ENCODE results near the gene SKAP1. TPM values are rescaled to one million over a fixed set of nuclear protein-coding genes. Genes with fewer than 3 reads are reported as not detected.

The SKAP1 gene
- total and polyA plus RNA-seq, 2 experiments from 2014 or later, result 0.27 TPM; not detected in 1

DNA sequence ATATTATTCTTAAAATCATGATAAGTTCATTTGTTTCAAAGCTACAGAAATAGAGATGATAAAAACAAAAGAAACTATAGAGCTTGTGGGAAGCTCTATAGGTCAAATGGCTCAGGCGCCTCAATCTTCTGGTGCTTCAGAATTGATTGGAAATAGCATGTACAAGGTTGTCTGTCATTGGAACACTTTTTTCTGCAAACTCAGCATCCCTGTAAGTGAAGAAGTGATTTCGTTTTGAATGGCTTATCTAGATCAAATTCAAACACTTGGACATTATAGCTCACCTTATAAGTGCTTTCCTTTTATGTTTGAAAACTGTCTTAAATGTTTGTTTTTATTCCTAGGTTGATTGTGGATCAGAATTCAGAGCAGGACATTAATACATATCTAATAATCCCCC is 103.7 kb downstream of the SKAP1 start:
- no peak overlapping the region for H3K4me3 ChIP-seq
- H3K27me3 ChIP-seq (ENCODE audit: insufficient read depth), result no peaks in the 10 kb centered on the region
- no peak for ATAC-seq
- H3K27ac ChIP-seq (ENCODE audit: low read depth), result no peak overlapping the region
- no peak overlapping the region for H3K4me2 ChIP-seq
- TF ChIP-seq, protein P1, sequence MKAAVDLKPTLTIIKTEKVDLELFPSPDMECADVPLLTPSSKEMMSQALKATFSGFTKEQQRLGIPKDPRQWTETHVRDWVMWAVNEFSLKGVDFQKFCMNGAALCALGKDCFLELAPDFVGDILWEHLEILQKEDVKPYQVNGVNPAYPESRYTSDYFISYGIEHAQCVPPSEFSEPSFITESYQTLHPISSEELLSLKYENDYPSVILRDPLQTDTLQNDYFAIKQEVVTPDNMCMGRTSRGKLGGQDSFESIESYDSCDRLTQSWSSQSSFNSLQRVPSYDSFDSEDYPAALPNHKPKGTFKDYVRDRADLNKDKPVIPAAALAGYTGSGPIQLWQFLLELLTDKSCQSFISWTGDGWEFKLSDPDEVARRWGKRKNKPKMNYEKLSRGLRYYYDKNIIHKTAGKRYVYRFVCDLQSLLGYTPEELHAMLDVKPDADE (IDR thresholded peaks at IDR 0.05), result no peak
- TF ChIP-seq, protein P2, sequence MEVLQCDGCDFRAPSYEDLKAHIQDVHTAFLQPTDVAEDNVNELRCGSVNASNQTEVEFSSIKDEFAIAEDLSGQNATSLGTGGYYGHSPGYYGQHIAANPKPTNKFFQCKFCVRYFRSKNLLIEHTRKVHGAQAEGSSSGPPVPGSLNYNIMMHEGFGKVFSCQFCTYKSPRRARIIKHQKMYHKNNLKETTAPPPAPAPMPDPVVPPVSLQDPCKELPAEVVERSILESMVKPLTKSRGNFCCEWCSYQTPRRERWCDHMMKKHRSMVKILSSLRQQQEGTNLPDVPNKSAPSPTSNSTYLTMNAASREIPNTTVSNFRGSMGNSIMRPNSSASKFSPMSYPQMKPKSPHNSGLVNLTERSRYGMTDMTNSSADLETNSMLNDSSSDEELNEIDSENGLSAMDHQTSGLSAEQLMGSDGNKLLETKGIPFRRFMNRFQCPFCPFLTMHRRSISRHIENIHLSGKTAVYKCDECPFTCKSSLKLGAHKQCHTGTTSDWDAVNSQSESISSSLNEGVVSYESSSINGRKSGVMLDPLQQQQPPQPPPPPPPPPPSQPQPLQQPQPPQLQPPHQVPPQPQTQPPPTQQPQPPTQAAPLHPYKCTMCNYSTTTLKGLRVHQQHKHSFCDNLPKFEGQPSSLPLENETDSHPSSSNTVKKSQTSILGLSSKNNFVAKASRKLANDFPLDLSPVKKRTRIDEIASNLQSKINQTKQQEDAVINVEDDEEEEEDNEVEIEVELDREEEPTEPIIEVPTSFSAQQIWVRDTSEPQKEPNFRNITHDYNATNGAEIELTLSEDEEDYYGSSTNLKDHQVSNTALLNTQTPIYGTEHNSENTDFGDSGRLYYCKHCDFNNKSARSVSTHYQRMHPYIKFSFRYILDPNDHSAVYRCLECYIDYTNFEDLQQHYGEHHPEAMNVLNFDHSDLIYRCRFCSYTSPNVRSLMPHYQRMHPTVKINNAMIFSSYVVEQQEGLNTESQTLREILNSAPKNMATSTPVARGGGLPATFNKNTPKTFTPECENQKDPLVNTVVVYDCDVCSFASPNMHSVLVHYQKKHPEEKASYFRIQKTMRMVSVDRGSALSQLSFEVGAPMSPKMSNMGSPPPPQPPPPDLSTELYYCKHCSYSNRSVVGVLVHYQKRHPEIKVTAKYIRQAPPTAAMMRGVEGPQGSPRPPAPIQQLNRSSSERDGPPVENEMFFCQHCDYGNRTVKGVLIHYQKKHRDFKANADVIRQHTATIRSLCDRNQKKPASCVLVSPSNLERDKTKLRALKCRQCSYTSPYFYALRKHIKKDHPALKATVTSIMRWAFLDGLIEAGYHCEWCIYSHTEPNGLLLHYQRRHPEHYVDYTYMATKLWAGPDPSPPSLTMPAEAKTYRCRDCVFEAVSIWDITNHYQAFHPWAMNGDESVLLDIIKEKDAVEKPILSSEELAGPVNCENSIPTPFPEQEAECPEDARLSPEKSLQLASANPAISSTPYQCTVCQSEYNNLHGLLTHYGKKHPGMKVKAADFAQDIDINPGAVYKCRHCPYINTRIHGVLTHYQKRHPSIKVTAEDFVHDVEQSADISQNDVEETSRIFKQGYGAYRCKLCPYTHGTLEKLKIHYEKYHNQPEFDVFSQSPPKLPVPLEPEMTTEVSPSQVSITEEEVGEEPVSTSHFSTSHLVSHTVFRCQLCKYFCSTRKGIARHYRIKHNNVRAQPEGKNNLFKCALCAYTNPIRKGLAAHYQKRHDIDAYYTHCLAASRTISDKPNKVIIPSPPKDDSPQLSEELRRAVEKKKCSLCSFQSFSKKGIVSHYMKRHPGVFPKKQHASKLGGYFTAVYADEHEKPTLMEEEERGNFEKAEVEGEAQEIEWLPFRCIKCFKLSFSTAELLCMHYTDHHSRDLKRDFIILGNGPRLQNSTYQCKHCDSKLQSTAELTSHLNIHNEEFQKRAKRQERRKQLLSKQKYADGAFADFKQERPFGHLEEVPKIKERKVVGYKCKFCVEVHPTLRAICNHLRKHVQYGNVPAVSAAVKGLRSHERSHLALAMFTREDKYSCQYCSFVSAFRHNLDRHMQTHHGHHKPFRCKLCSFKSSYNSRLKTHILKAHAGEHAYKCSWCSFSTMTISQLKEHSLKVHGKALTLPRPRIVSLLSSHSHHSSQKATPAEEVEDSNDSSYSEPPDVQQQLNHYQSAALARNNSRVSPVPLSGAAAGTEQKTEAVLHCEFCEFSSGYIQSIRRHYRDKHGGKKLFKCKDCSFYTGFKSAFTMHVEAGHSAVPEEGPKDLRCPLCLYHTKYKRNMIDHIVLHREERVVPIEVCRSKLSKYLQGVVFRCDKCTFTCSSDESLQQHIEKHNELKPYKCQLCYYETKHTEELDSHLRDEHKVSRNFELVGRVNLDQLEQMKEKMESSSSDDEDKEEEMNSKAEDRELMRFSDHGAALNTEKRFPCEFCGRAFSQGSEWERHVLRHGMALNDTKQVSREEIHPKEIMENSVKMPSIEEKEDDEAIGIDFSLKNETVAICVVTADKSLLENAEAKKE (CRISPR knock-in tag; IDR thresholded peaks at IDR 0.05), result no peak
- TF ChIP-seq CREB1 (CRISPR knock-in tag; IDR thresholded peaks at IDR 0.05; ENCODE audit: low read depth) (no peak), EZH2 (IDR thresholded peaks at IDR 0.05; ENCODE audit: low read depth, unreplicated experiment) (no peak), JUNB (IDR thresholded peaks at IDR 0.05; ENCODE audit: unreplicated experiment) (no peak), POLR2AphosphoS5 (IDR thresholded peaks at IDR 0.05; ENCODE audit: low read depth) (no peak), ZNF114 (CRISPR knock-in tag; IDR thresholded peaks at IDR 0.05) (no peak), NANOG (IDR thresholded peaks at IDR 0.05; ENCODE audit: borderline replicate concordance) (no peak), ZNF331 (CRISPR knock-in tag; IDR thresholded peaks at IDR 0.05; ENCODE audit: low read depth) (no peak), STAT1 (IDR thresholded peaks at IDR 0.05; ENCODE audit: unreplicated experiment) (no peak), EZH2phosphoT487 (IDR thresholded peaks at IDR 0.05; ENCODE audit: unreplicated experiment) (no peak)
- TF ChIP-seq, protein P3, sequence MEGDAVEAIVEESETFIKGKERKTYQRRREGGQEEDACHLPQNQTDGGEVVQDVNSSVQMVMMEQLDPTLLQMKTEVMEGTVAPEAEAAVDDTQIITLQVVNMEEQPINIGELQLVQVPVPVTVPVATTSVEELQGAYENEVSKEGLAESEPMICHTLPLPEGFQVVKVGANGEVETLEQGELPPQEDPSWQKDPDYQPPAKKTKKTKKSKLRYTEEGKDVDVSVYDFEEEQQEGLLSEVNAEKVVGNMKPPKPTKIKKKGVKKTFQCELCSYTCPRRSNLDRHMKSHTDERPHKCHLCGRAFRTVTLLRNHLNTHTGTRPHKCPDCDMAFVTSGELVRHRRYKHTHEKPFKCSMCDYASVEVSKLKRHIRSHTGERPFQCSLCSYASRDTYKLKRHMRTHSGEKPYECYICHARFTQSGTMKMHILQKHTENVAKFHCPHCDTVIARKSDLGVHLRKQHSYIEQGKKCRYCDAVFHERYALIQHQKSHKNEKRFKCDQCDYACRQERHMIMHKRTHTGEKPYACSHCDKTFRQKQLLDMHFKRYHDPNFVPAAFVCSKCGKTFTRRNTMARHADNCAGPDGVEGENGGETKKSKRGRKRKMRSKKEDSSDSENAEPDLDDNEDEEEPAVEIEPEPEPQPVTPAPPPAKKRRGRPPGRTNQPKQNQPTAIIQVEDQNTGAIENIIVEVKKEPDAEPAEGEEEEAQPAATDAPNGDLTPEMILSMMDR (conservative IDR thresholded peaks at IDR 0.05; ENCODE audit: low read depth in 2 of 2), result no peak
- TF ChIP-seq, protein P4, sequence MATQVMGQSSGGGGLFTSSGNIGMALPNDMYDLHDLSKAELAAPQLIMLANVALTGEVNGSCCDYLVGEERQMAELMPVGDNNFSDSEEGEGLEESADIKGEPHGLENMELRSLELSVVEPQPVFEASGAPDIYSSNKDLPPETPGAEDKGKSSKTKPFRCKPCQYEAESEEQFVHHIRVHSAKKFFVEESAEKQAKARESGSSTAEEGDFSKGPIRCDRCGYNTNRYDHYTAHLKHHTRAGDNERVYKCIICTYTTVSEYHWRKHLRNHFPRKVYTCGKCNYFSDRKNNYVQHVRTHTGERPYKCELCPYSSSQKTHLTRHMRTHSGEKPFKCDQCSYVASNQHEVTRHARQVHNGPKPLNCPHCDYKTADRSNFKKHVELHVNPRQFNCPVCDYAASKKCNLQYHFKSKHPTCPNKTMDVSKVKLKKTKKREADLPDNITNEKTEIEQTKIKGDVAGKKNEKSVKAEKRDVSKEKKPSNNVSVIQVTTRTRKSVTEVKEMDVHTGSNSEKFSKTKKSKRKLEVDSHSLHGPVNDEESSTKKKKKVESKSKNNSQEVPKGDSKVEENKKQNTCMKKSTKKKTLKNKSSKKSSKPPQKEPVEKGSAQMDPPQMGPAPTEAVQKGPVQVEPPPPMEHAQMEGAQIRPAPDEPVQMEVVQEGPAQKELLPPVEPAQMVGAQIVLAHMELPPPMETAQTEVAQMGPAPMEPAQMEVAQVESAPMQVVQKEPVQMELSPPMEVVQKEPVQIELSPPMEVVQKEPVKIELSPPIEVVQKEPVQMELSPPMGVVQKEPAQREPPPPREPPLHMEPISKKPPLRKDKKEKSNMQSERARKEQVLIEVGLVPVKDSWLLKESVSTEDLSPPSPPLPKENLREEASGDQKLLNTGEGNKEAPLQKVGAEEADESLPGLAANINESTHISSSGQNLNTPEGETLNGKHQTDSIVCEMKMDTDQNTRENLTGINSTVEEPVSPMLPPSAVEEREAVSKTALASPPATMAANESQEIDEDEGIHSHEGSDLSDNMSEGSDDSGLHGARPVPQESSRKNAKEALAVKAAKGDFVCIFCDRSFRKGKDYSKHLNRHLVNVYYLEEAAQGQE (IDR thresholded peaks at IDR 0.05; ENCODE audit: unreplicated experiment), result no peak
- H3F3A ChIP-seq (replicated peaks; ENCODE audit: low read depth), result no peaks in the 10 kb centered on the region
- H3K36me3 ChIP-seq (ENCODE audit: insufficient read depth), result no peaks in the 10 kb centered on the region
- no peak overlapping the region for H2AFZ ChIP-seq
- no peaks in the 10 kb centered on the region for H3K9me2 ChIP-seq (ENCODE audit: insufficient read depth)
- Mint-ChIP-seq H3K4me3 (no peak overlapping the region), H3K4me1 (peaks cover 8% of the 10 kb centered on the region; the same call in 2 of the 3 replicates), H3K27me3 (ENCODE audit: insufficient read depth, low read depth, poor library complexity) (no peaks in the 10 kb centered on the region), H3K36me3 (ENCODE audit: low read depth) (no peaks in the 10 kb centered on the region), H3K9me3 (no peaks in the 10 kb centered on the region), H3K27ac (no peak overlapping the region)
- no peaks in the 10 kb centered on the region for H4K20me1 ChIP-seq (replicated peaks; ENCODE audit: insufficient read depth)
- DNase-seq (ENCODE audit: low spot score), result no peak
- no peaks in the 10 kb centered on the region for H3K4me1 ChIP-seq (ENCODE audit: insufficient read depth)
- no peaks in the 10 kb centered on the region for H3K79me2 ChIP-seq (replicated peaks; ENCODE audit: insufficient read depth)

Measured in GM23338 (cell line).